GM12878 (cell line): ENCODE results near the gene BOLA1. TPM values are rescaled to one million over a fixed set of nuclear protein-coding genes. Genes with fewer than 3 reads are reported as not detected.
A peak's percentile ranks its signal among the peaks of the same experiment; 100 is the strongest.

Source experiments
- BACH1 ChIP-seq: fragments of 450-650 bp; IDR thresholded peaks from 2 replicates; pipeline ENCODE4 v1.6.1; 2017; ENCODE audit warnings: mild to moderate bottlenecking, borderline replicate concordance
- BHLHE40 ChIP-seq, 2 experiments: fragments of 450-650 bp in 1 of 2; IDR thresholded peaks; 2 replicates each; pipeline ENCODE4 v1.6.1; 2011 to 2017; ENCODE audit warnings: low read depth in 2 of 2, borderline replicate concordance in 1 of 2, improper control_type of control experiment in 1 of 2, low read length in 1 of 2, mild to moderate bottlenecking in 1 of 2
- CREM ChIP-seq: IDR thresholded peaks from 2 replicates; pipeline ENCODE4 v1.6.1; 2014; ENCODE audit warnings: antibody characterized with exemption, low read depth
- FOS ChIP-seq: IDR thresholded peaks from 3 replicates; pipeline ENCODE4 v1.6.1; 2011; ENCODE audit warnings: borderline replicate concordance; ENCODE audit not compliant: insufficient read length; ENCODE audit errors: extremely low read depth
- FOXM1 ChIP-seq: IDR thresholded peaks from 2 replicates; pipeline ENCODE4 v1.6.1; 2012; ENCODE audit warnings: low read depth, mild to moderate bottlenecking, inconsistent platforms, low read length, moderate library complexity
- HCFC1 ChIP-seq: fragments of 150-350 bp; IDR thresholded peaks from 2 replicates; pipeline ENCODE4 v1.6.1; 2014; ENCODE audit warnings: low read length
- JUNB ChIP-seq: IDR thresholded peaks from 2 replicates; pipeline ENCODE4 v1.6.1; 2016; ENCODE audit warnings: antibody characterized with exemption, mild to moderate bottlenecking
- LARP7 ChIP-seq: fragments of 450-650 bp; IDR thresholded peaks from 2 replicates; pipeline ENCODE4 v1.6.1; 2017; ENCODE audit warnings: mild to moderate bottlenecking
- RAD51 ChIP-seq: fragments of 450-650 bp; IDR thresholded peaks from 2 replicates; pipeline ENCODE4 v1.6.1; 2016; ENCODE audit warnings: moderate library complexity, mild to moderate bottlenecking, inconsistent platforms
- RELA ChIP-seq: fragments of 450-650 bp; IDR thresholded peaks from 2 replicates; pipeline ENCODE4 v1.8.0; 2014; ENCODE audit warnings: borderline replicate concordance; ENCODE audit not compliant: partially characterized antibody
- SPI1 ChIP-seq: IDR thresholded peaks from 2 replicates; pipeline ENCODE4 v1.6.1; 2011; ENCODE audit warnings: low read depth, mild to moderate bottlenecking, low read length, moderate library complexity, borderline replicate concordance; ENCODE audit not compliant: insufficient read depth
- SUPT20H ChIP-seq: IDR thresholded peaks from 2 replicates; pipeline ENCODE4 v1.6.1; 2011; ENCODE audit warnings: low read depth, mild to moderate bottlenecking, low read length, moderate library complexity, borderline replicate concordance; ENCODE audit not compliant: control insufficient read depth
- TCF12 ChIP-seq: IDR thresholded peaks from 2 replicates; pipeline ENCODE4 v1.6.1; 2011; ENCODE audit warnings: low read depth, mild to moderate bottlenecking, low read length
- polyA plus RNA-seq, 11 experiments: library from polyadenylated mRNA; depleted of rRNA in 4 of 11; unstranded in 6 of 11; stranded (reverse) in 5 of 11; fragments of >200 nt; fragmentation: Nextera tagmentation in 4 of 11; fragmentation: Illumina TruSeq in 1 of 11; extraction: Ambion mirVana in 4 of 11; extraction: Trizol in 1 of 11; gene quantifications; 1 replicate in 1 of 11; 2 replicates in 10 of 11; pipeline versions ENCODE4 v1.2.1 to v1.2.3, GENCODE V29; 2011 to 2016; ENCODE audit warnings: inconsistent platforms in 2 of 11, missing spikeins in 2 of 11, low read depth in 1 of 11
- total RNA-seq, 4 experiments: library from RNA; depleted of rRNA in 3 of 4; stranded (reverse); fragments of >200 nt in 3 of 4; fragmentation: Illumina TruSeq in 1 of 4; extraction: Trizol in 1 of 4; gene quantifications; 2 replicates each; pipeline versions ENCODE4 v1.2.1 to v1.2.3, GENCODE V29; 2013 to 2021
- TF ChIP-seq, protein P1 (sequence below): fragments of 450-650 bp; formaldehyde crosslinking; IDR thresholded peaks from 2 replicates; pipeline ENCODE4 v1.4.0; 2022; ENCODE audit warnings: mild to moderate bottlenecking, moderate library complexity
- TF ChIP-seq, protein P2 (sequence below), 3 experiments: IDR thresholded peaks in 2 of 3; conservative IDR thresholded peaks in 1 of 3; 2 replicates each; pipeline ENCODE4 v1.5.1; 2011; ENCODE audit warnings: low read depth in 3 of 3, low read length in 3 of 3, mild to moderate bottlenecking in 3 of 3, control low read depth in 2 of 3, moderate library complexity in 2 of 3, inconsistent platforms in 1 of 3, mixed read lengths in 1 of 3; ENCODE audit not compliant: control insufficient read depth in 2 of 3, insufficient read depth in 1 of 3; ENCODE audit errors: extremely low read depth in 1 of 3
- TF ChIP-seq, protein P3 (sequence below): IDR thresholded peaks from 2 replicates; pipeline ENCODE4 v1.6.1; 2011; ENCODE audit warnings: low read depth, low read length, improper control_type of control experiment, borderline replicate concordance
- TF ChIP-seq, protein P4 (sequence below): fragments of 450-650 bp; formaldehyde crosslinking; IDR thresholded peaks from 2 replicates; pipeline ENCODE4 v1.5.0; 2022; ENCODE audit warnings: mild to moderate bottlenecking, missing genetic modification characterization

Gene BOLA1
- total and polyA plus RNA-seq, 10 of the 15 experiments (the other 5 are each of a cell fraction or from before 2014, with no cell fraction given), result 0.74 to 18.7 (median 11.3) TPM

DNA sequence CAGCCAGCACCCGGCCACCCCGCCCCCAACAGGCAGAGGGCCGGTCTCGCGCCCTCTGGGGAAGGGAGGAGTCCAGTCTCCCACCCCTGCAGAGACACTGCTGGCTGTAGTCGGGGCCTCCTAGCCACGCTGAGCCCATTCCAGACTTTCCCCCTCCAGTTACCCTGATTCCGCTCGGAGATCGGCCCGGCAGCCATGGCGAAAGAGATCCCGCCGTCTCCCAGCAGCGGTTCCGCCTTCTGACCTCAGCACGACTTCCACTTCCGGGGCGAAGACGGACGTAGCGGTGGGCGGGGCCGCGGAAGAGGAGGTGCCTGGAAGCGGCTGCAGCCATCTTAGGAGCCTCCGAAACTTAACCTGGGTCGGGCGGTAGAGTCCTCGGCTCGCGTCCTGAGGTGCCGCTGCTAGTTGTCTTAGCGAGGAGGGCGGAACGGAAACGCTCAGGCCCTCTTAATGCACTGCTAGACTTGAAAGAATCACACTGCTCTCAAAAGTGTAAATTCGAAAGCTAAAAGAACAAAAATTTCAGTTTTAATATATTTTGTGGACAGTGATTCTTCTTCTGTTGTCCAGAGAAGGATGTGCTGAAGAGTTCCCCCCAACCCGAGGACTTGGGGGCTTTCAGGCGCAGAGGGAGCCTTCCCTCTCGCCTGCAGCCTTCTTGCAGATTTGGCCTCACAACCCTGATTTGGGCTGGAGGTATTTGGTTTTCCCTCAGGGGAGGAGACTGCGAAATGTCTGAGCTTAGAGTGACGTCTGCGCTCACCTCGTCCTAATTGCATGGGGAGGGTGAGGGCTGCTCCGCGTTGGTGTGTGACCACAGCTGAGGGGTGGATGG lies 28.4 kb downstream of the BOLA1 start, which contains the start of gene SF3B4 (continued):
- TF ChIP-seq BHLHE40 (IDR thresholded peaks at IDR 0.05; ENCODE audit: borderline replicate concordance in 1 of 2, low read depth in 2 of 2, low read length in 1 of 2), result peak in 1 of 2 experiments; percentile 37; a peak in 2 of 4 replicates
- no peak; the same call in 1 of the 2 replicates for TF ChIP-seq TCF12
- TF ChIP-seq FOS, result no peak
- TF ChIP-seq, protein P1, sequence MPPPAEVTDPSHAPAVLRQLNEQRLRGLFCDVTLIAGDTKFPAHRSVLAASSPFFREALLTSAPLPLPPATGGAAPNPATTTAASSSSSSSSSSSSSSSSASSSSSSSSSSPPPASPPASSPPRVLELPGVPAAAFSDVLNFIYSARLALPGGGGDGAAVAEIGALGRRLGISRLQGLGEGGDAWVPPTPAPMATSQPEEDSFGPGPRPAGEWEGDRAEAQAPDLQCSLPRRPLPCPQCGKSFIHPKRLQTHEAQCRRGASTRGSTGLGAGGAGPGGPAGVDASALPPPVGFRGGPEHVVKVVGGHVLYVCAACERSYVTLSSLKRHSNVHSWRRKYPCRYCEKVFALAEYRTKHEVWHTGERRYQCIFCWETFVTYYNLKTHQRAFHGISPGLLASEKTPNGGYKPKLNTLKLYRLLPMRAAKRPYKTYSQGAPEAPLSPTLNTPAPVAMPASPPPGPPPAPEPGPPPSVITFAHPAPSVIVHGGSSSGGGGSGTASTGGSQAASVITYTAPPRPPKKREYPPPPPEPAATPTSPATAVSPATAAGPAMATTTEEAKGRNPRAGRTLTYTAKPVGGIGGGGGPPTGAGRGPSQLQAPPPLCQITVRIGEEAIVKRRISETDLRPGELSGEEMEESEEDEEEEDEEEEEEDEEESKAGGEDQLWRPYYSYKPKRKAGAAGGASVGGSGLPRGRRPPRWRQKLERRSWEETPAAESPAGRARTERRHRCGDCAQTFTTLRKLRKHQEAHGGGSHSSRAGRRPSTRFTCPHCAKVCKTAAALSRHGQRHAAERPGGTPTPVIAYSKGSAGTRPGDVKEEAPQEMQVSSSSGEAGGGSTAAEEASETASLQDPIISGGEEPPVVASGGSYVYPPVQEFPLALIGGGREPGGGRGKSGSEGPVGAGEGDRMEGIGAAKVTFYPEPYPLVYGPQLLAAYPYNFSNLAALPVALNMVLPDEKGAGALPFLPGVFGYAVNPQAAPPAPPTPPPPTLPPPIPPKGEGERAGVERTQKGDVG (CRISPR knock-in tag), result no peak
- TF ChIP-seq, protein P2, sequence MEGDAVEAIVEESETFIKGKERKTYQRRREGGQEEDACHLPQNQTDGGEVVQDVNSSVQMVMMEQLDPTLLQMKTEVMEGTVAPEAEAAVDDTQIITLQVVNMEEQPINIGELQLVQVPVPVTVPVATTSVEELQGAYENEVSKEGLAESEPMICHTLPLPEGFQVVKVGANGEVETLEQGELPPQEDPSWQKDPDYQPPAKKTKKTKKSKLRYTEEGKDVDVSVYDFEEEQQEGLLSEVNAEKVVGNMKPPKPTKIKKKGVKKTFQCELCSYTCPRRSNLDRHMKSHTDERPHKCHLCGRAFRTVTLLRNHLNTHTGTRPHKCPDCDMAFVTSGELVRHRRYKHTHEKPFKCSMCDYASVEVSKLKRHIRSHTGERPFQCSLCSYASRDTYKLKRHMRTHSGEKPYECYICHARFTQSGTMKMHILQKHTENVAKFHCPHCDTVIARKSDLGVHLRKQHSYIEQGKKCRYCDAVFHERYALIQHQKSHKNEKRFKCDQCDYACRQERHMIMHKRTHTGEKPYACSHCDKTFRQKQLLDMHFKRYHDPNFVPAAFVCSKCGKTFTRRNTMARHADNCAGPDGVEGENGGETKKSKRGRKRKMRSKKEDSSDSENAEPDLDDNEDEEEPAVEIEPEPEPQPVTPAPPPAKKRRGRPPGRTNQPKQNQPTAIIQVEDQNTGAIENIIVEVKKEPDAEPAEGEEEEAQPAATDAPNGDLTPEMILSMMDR (IDR thresholded peaks at IDR 0.05 in 2 of 3, conservative IDR thresholded peaks at IDR 0.05 in 1 of 3; ENCODE audit: control insufficient read depth in 2 of 3, extremely low read depth in 1 of 3, insufficient read depth in 1 of 3, low read depth in 3 of 3, low read length in 3 of 3), result 0 out of 6 replicates have a peak, but pooled peaks of 1 of the 3 experiments have one; percentile 12
- TF ChIP-seq, protein P3, sequence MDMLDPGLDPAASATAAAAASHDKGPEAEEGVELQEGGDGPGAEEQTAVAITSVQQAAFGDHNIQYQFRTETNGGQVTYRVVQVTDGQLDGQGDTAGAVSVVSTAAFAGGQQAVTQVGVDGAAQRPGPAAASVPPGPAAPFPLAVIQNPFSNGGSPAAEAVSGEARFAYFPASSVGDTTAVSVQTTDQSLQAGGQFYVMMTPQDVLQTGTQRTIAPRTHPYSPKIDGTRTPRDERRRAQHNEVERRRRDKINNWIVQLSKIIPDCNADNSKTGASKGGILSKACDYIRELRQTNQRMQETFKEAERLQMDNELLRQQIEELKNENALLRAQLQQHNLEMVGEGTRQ, result no peak
- TF ChIP-seq RAD51, result no peak
- TF ChIP-seq LARP7, result peak; percentile 32; the same call in 1 of the 2 replicates
- no peak for TF ChIP-seq SUPT20H
- no peak for TF ChIP-seq FOXM1
- TF ChIP-seq HCFC1, result peak; percentile 80
- peak; percentile 20 for TF ChIP-seq RELA
- 0 out of 2 replicates have a peak, but pooled peaks have one; percentile 9 for TF ChIP-seq JUNB
- peak; percentile 90 for TF ChIP-seq CREM
- TF ChIP-seq SPI1, result peak; percentile 56; the same call in 1 of the 2 replicates
- TF ChIP-seq, protein P4, sequence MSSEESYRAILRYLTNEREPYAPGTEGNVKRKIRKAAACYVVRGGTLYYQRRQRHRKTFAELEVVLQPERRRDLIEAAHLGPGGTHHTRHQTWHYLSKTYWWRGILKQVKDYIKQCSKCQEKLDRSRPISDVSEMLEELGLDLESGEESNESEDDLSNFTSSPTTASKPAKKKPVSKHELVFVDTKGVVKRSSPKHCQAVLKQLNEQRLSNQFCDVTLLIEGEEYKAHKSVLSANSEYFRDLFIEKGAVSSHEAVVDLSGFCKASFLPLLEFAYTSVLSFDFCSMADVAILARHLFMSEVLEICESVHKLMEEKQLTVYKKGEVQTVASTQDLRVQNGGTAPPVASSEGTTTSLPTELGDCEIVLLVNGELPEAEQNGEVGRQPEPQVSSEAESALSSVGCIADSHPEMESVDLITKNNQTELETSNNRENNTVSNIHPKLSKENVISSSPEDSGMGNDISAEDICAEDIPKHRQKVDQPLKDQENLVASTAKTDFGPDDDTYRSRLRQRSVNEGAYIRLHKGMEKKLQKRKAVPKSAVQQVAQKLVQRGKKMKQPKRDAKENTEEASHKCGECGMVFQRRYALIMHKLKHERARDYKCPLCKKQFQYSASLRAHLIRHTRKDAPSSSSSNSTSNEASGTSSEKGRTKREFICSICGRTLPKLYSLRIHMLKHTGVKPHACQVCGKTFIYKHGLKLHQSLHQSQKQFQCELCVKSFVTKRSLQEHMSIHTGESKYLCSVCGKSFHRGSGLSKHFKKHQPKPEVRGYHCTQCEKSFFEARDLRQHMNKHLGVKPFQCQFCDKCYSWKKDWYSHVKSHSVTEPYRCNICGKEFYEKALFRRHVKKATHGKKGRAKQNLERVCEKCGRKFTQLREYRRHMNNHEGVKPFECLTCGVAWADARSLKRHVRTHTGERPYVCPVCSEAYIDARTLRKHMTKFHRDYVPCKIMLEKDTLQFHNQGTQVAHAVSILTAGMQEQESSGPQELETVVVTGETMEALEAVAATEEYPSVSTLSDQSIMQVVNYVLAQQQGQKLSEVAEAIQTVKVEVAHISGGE, result no peak
- no peak; the same call in 1 of the 2 replicates for TF ChIP-seq BACH1
